Measurements from ENCODE around the gene UBN1. TPM values are rescaled to one million over a fixed set of nuclear protein-coding genes. Genes with fewer than 3 reads are reported as not detected.

UBN1 gene
- total RNA-seq, 1 donor = 37.7 TPM

DNA sequence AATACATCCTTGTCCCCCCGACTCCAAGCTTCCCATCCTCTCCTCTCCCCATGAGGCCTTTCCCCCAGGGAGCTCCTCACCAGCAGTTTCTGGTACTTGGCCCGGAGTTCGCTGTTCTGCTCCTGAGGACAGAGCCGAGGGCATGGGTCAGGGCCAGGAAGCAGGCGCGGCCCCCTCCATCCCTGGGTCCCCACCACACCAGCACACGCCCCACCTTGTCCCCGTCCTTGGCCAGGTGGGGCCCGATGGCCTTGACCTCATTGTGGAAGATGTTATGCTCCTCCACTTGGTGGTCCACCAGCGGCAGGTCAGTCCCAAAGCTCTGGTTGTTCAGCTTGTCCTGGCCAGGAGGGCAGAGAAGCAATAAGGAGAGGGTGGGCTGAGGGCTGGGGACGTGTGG is 53.5 kb downstream of the UBN1 start:
- no peak for DNase-seq (ENCODE audit: low read depth)
- TF ChIP-seq, protein P1, sequence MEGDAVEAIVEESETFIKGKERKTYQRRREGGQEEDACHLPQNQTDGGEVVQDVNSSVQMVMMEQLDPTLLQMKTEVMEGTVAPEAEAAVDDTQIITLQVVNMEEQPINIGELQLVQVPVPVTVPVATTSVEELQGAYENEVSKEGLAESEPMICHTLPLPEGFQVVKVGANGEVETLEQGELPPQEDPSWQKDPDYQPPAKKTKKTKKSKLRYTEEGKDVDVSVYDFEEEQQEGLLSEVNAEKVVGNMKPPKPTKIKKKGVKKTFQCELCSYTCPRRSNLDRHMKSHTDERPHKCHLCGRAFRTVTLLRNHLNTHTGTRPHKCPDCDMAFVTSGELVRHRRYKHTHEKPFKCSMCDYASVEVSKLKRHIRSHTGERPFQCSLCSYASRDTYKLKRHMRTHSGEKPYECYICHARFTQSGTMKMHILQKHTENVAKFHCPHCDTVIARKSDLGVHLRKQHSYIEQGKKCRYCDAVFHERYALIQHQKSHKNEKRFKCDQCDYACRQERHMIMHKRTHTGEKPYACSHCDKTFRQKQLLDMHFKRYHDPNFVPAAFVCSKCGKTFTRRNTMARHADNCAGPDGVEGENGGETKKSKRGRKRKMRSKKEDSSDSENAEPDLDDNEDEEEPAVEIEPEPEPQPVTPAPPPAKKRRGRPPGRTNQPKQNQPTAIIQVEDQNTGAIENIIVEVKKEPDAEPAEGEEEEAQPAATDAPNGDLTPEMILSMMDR (IDR thresholded peaks at IDR 0.05; ENCODE audit: insufficient read depth, low read length) = no peak
- no peak overlapping the region for H3K4me3 ChIP-seq (ENCODE audit: low read depth, low read length)

DNA sequence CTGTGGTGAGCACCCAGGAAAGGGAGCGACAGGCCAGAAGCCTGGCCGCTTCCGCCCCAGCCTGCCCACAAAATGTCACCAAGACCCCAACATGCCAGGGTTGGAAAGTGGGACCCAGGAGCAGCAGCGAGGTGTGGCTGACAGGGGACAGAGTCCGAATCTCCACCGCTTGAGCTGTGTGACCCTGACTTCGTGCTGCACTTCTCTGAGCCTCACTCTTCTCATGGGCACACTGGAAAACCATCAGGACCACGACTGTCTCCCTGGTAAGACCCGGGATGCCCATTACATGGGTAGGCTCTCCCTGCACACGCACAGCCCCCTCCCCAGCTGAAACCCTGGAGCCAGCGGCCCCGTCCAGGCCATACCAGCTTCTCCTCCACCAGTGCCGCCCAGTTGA is 54.8 kb downstream of the UBN1 start:
- TF ChIP-seq, protein P1 (IDR thresholded peaks at IDR 0.05; ENCODE audit: insufficient read depth, low read length) = no peak
- no peak for DNase-seq (ENCODE audit: low read depth)
- H3K4me3 ChIP-seq (ENCODE audit: low read depth, low read length) = no peak overlapping the region

DNA sequence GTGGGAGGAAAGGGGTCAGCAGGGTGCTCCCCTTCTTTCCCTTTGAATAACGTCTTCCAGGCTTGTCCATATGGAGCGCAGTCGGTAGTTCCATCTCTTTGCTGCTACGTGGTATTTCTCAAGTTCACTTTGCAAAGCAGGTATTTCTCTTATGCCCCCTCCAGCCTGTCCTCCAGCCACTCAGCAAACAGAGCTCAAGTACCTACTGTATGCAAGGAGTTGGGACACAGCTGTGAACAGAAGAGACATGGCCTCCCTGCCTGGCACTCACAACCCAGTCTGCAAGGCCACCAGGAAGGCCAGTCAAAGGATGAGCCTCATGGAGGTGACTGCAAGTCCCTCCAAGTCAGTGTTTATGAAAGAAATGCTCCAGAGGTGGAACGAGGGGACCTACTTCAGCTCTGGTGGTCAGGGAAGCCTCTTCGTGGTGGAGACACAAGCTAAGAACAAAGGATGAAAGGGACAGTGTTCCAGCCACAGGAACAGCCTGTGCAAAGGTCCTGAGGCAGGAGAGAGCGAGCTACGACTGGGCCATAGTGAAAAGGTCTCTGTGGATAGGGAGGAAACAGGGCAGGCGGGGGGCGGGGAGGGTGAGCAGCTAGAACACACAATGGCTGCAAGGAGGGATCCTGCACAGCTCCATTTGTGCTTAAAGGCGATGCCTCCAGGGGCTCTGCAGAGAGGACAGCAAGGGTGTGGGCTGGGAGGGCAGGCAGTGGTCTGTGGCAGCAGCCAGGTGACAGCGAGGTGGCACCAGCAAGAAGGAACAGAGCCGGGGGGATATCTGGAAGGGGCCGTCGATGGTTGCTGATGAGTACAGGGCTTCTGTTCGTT is 57.0 kb downstream of the UBN1 start:
- no peak overlapping the region for H3K4me3 ChIP-seq (ENCODE audit: low read depth, low read length)
- TF ChIP-seq, protein P1 (IDR thresholded peaks at IDR 0.05; ENCODE audit: insufficient read depth, low read length) = no peak
- DNase-seq (ENCODE audit: low read depth) = no peak

DNA sequence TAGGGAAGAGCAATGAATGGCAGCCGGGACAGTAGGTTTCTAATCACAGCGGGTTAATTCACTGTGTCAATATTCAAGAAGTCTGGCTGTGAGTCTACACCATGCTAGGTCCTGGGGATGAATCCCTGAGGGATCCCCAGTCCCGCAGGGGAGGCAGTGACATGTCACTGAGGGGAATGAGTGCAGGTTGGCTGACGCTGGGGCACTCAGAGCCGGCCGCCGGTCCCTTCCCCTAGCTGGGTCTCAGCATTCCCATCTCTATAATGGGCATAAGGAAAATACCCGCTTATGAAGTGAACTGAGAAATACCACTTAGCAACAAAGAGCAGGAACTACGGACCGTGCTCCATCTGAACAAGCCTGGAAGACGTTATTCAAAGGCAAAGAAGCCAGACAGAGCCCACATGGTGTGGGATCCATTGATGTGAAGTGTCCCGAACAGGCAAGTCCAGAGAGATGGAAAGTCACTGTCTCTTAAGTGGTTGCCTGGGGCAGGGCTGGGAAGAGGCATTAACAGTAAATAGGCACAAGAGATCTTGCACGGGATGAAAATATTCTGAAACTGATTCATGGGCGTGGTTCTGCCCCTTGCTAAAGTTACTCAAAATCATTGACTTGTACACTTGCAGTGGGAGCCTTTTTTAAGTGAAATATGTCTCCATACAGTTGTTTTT is 57.8 kb downstream of the UBN1 start:
- DNase-seq (ENCODE audit: low read depth) = no peak
- TF ChIP-seq, protein P1 (IDR thresholded peaks at IDR 0.05; ENCODE audit: insufficient read depth, low read length) = no peak
- H3K4me3 ChIP-seq (ENCODE audit: low read depth, low read length) = no peak overlapping the region

DNA sequence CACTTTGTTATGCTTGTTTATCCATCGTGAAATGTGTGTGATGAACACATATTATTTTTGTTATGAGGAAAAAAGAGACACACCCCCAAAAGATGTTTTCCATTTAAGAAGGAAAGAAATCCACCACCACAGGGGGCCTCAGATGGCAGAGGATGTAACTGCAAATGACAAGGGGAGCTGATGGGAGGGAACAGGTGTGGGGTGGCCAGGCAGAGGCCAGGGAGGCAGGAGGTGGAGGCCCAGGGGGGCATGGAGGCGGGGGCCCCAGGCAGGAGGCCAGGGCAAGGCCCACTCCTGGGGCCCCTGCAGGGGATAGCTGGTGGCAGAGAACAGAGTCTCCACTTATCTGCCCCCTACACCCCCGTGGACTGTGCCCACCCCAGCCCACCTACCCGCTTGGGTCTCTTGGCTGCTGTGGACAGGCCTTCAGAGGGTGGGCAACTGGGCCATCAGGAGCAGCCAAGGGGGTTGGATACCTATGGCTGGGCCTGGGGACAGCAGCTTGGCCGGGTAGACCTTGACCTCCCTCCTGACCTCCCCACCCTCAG is 61.6 kb downstream of the UBN1 start:
- DNase-seq (ENCODE audit: low read depth) = no peak
- no peak overlapping the region for H3K4me3 ChIP-seq (ENCODE audit: low read depth, low read length)

DNA sequence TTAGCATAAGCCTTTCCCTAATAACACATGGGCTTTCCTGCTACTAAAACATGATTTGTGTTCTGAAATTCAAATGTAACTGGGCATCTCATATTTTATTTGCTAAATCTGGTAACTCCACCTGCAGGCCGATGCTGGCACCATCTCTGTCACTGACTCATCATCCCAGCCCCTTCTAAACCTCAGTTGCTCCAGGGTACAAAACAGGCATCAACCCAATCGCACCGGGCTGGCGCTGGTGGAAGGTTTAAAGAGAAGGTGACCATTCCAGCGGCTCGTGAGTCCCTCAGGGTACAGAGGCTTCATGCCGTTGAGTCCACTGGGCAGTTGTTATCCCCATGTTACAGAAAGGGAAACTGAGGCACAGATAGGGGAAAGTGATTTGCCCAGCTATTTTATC is 62.5 kb downstream of the UBN1 start:
- no peak overlapping the region for H3K4me3 ChIP-seq (ENCODE audit: low read depth, low read length)
- TF ChIP-seq, protein P1 (IDR thresholded peaks at IDR 0.05; ENCODE audit: insufficient read depth, low read length) = no peak
- DNase-seq (ENCODE audit: low read depth) = no peak

More for the DNA sequence above, 61.6 kb downstream of the UBN1 start:
- TF ChIP-seq, protein P1 (IDR thresholded peaks at IDR 0.05; ENCODE audit: insufficient read depth, low read length) = no peak
